Cardiac muscle cell (in vitro differentiated cells and primary cell): ENCODE results near the gene MRPL33. TPM values are rescaled to one million over a fixed set of nuclear protein-coding genes. Genes with fewer than 3 reads are reported as not detected.
A peak's percentile ranks its signal among the peaks of the same experiment; 100 is the strongest.
"Not testable (repeated sequence)": the region's sequence is repeated elsewhere in the genome, so short reads cannot be mapped to it uniquely, and the experiment has no call there.

Experiments used
- DNase-seq, 2 donors: peaks; one replicate each; pipeline versions ENCODE4 v3.0.0 to v3.0.0-alpha.2; 2010 to 2017; ENCODE audit warnings: low read depth in 1 of 2, low spot score in 1 of 2
- H3K27ac ChIP-seq: fragments of 200-600 bp; sonication (generic); 2 replicates; pipeline ENCODE4 v1.5.1; 2016
- H3K27me3 ChIP-seq: fragments of 200-600 bp; sonication (generic); 2 replicates; pipeline ENCODE4 v1.6.0; 2016; ENCODE audit warnings: control low read depth
- H3K36me3 ChIP-seq: fragments of 200-600 bp; sonication (generic); 2 replicates; pipeline ENCODE4 v1.5.1; 2016; ENCODE audit warnings: control low read depth
- H3K4me1 ChIP-seq: fragments of 200-600 bp; sonication (generic); 2 replicates; pipeline ENCODE4 v1.8.1; 2017; ENCODE audit warnings: low read depth, mild to moderate bottlenecking, mixed run types
- H3K4me3 ChIP-seq: fragments of 200-600 bp; sonication (generic); 2 replicates; pipeline ENCODE4 v1.5.1; 2016; ENCODE audit warnings: mild to moderate bottlenecking
- H3K9me3 ChIP-seq: fragments of 200-600 bp; sonication (generic); 2 replicates; pipeline ENCODE4 v1.5.1; 2017; ENCODE audit warnings: low read depth, mild to moderate bottlenecking, control low read depth
- CTCF ChIP-seq: IDR thresholded peaks from 2 replicates; pipeline ENCODE4 v1.5.1; 2012; ENCODE audit warnings: low read depth, mild to moderate bottlenecking, low read length
- polyA plus RNA-seq: library from polyadenylated mRNA; unstranded; fragments of >200 nt; fragmentation: Nextera tagmentation; extraction: Ambion mirVana; gene quantifications from 2 replicates; pipeline ENCODE4 v1.2.1, GENCODE V29; 2016
- total RNA-seq: library from RNA; depleted of rRNA; stranded (reverse); fragments of >200 nt; gene quantifications from 2 replicates; pipeline ENCODE4 v1.2.3, GENCODE V29; 2016

Gene MRPL33
- total and polyA plus RNA-seq, 2 experiments from 2014 or later, result 46.6 to 271 TPM

- Histone ChIP-seq H3K4me3 (no peak overlapping the region), H3K4me1 (no peaks in the 10 kb centered on the region), H3K27ac (no peak overlapping the region), H3K9me3 (no peaks in the 10 kb centered on the region), H3K36me3 (no peaks in the 10 kb centered on the region), H3K27me3 (no peaks in the 10 kb centered on the region)
- TF ChIP-seq CTCF, result no peak
- DNase-seq, result no peak
Observed at GRCh38 chr2:27746325-27746724, 25.2 kb upstream of the MRPL33 start.

- Histone ChIP-seq H3K4me3 (no peak overlapping the region), H3K4me1 (peaks cover 9% of the 10 kb centered on the region), H3K9me3 (no peaks in the 10 kb centered on the region), H3K27ac (no peak overlapping the region), H3K27me3 (no peaks in the 10 kb centered on the region), H3K36me3 (no peaks in the 10 kb centered on the region)
- no peak for TF ChIP-seq CTCF
- DNase-seq, result no peak
Observed at GRCh38 chr2:27747827-27748352, 23.6 kb upstream of the MRPL33 start.

- H3K9me3 ChIP-seq, H3K36me3 ChIP-seq, H3K27ac ChIP-seq, DNase-seq, H3K27me3 ChIP-seq, H3K4me3 ChIP-seq: not testable (repeated sequence)
- H3K4me1 ChIP-seq, result peaks cover 13% of the 10 kb centered on the region
Observed at GRCh38 chr2:27748803-27749554, 22.5 kb upstream of the MRPL33 start.

GRCh38 chr2:27751377-27751776 lies 20.1 kb upstream of the MRPL33 start:
- no peak for TF ChIP-seq CTCF
- Histone ChIP-seq H3K4me3 (no peak overlapping the region), H3K4me1 (peaks cover 13% of the 10 kb centered on the region), H3K27me3 (no peaks in the 10 kb centered on the region), H3K36me3 (no peaks in the 10 kb centered on the region), H3K27ac (no peak overlapping the region), H3K9me3 (no peaks in the 10 kb centered on the region)
- DNase-seq, result no peak

- no peaks in the 10 kb centered on the region for H3K27me3 ChIP-seq
- no peak for TF ChIP-seq CTCF
- H3K4me1 ChIP-seq, result peaks cover 13% of the 10 kb centered on the region
- H3K27ac ChIP-seq, result peak overlapping the region; percentile 38
- H3K4me3 ChIP-seq, result no peak overlapping the region
- peak in 1 of 2 donors; percentile 17 for DNase-seq
- no peaks in the 10 kb centered on the region for H3K36me3 ChIP-seq
- no peaks in the 10 kb centered on the region for H3K9me3 ChIP-seq
Observed at GRCh38 chr2:27752551-27753237, 18.8 kb upstream of the MRPL33 start.

- Histone ChIP-seq H3K36me3 (no peaks in the 10 kb centered on the region), H3K4me3 (no peak overlapping the region), H3K9me3 (no peaks in the 10 kb centered on the region), H3K27ac (no peak overlapping the region), H3K4me1 (peaks cover 13% of the 10 kb centered on the region), H3K27me3 (no peaks in the 10 kb centered on the region)
- peak; percentile 93 for TF ChIP-seq CTCF
- DNase-seq, result peak; percentile 71 to 87
Observed at GRCh38 chr2:27754138-27754588, 17.4 kb upstream of the MRPL33 start.
